ENCODE data around the gene FGD6. TPM values are rescaled to one million over a fixed set of nuclear protein-coding genes. Genes with fewer than 3 reads are reported as not detected.
A peak's percentile ranks its signal among the peaks of the same experiment; 100 is the strongest.

FGD6 gene
- total and polyA plus RNA-seq, 7 donors = 0.96 to 7.1 (median 2.8) TPM

- no peaks in the 10 kb centered on the region for H3K27me3 ChIP-seq (ENCODE audit: insufficient read depth in 3 of 3, low read length in 2 of 3)
- H3K4me3 ChIP-seq = no peak overlapping the region
- no peak for TF ChIP-seq CTCF (IDR thresholded peaks at IDR 0.05)
- no peak for ATAC-seq
- H3K4me1 ChIP-seq = peaks cover 7% of the 10 kb centered on the region
- DNase-seq = no peak
- H3K36me3 ChIP-seq (ENCODE audit: insufficient read depth in 1 of 2, low read depth in 1 of 2) = no peaks in the 10 kb centered on the region
- H3K9me3 ChIP-seq = no peaks in the 10 kb centered on the region
- intact Hi-C loops (cut with DNase I) = no loop called here
- H3K27ac ChIP-seq = no peak overlapping the region
Measured at GRCh38 chr12:95147866-95148265, 69.4 kb downstream of the FGD6 start.

- no peak for DNase-seq
- no peaks in the 10 kb centered on the region for H3K36me3 ChIP-seq (ENCODE audit: insufficient read depth in 1 of 2, low read depth in 1 of 2)
- no peak overlapping the region for H3K4me3 ChIP-seq
- ATAC-seq = no peak
- H3K27ac ChIP-seq = no peak overlapping the region
- WGBS, 3 donors = 47 to 65% (median 58%) methylated on average over 1 of the region's 1 CpG
- intact Hi-C loops (cut with DNase I) = no loop called here
- peaks cover 7% of the 10 kb centered on the region for H3K4me1 ChIP-seq
- TF ChIP-seq CTCF (IDR thresholded peaks at IDR 0.05) = no peak
- no peaks in the 10 kb centered on the region for H3K9me3 ChIP-seq
- no peaks in the 10 kb centered on the region for H3K27me3 ChIP-seq (ENCODE audit: insufficient read depth in 3 of 3, low read length in 2 of 3)
Measured at GRCh38 chr12:95146769-95147168, 70.5 kb downstream of the FGD6 start.

- ATAC-seq (peak; percentile 52 to 89 (median 80)), DNase-seq (no peak)
- H3K9me3 ChIP-seq = no peaks in the 10 kb centered on the region
- no peak overlapping the region for H3K4me3 ChIP-seq
- peaks cover 7% of the 10 kb centered on the region for H3K4me1 ChIP-seq
- no peaks in the 10 kb centered on the region for H3K27me3 ChIP-seq (ENCODE audit: insufficient read depth in 3 of 3, low read length in 2 of 3)
- TF ChIP-seq CTCF (IDR thresholded peaks at IDR 0.05) = no peak
- intact Hi-C loops (cut with DNase I) = no loop called here
- no peaks in the 10 kb centered on the region for H3K36me3 ChIP-seq (ENCODE audit: insufficient read depth in 1 of 2, low read depth in 1 of 2)
- peak overlapping the region; percentile 68 for H3K27ac ChIP-seq
- 16 to 26% (median 21%) methylated on average over 3 of the region's 3 CpGs for WGBS, 3 donors
Measured at GRCh38 chr12:95143621-95144205, 73.6 kb downstream of the FGD6 start.

- no peak for ATAC-seq
- no peak for DNase-seq
- intact Hi-C loops (cut with DNase I) = no loop called here
- Histone ChIP-seq H3K27ac (no peak overlapping the region), H3K4me3 (no peak overlapping the region), H3K36me3 (ENCODE audit: insufficient read depth in 1 of 2, low read depth in 1 of 2) (no peaks in the 10 kb centered on the region), H3K27me3 (ENCODE audit: insufficient read depth in 3 of 3, low read length in 2 of 3) (no peaks in the 10 kb centered on the region), H3K4me1 (peaks cover 7% of the 10 kb centered on the region), H3K9me3 (no peaks in the 10 kb centered on the region)
- WGBS, 3 donors = 71 to 74% (median 72%) methylated on average over 2 of the region's 2 CpGs
- no peak for TF ChIP-seq CTCF (IDR thresholded peaks at IDR 0.05)
Measured at GRCh38 chr12:95142431-95143151, 74.7 kb downstream of the FGD6 start.

All from psoas muscle (tissue), 8 donors.